ENCODE results near the gene LCN1. TPM values are rescaled to one million over a fixed set of nuclear protein-coding genes. Genes with fewer than 3 reads are reported as not detected.

LCN1 gene
- total and polyA plus RNA-seq, 2 of the 4 experiments (the other 2 are of a cell fraction): not detected

- peaks cover 36% of the 10 kb centered on the region for H3K36me3 ChIP-seq (ENCODE audit: control insufficient read depth, insufficient read depth, low read length)
- CTCF ChIA-PET: no interaction called here
- DNase-seq: no peak
These were observed 34.8 kb upstream of the LCN1 start for GRCh38 chr9:135486267-135487065.

More at GRCh38 chr9:135486267-135487065, 34.8 kb upstream of the LCN1 start:
- Histone ChIP-seq H2AFZ (replicated peaks; ENCODE audit: low read length, poor library complexity) (no peak overlapping the region), H3K9me3 (ENCODE audit: control insufficient read depth, insufficient read depth, low read length) (no peaks in the 10 kb centered on the region), H4K91ac (ENCODE audit: insufficient read depth, low read depth, low read length) (no peak overlapping the region), H2AK9ac (replicated peaks; ENCODE audit: low read depth, low read length, poor library complexity) (no peak overlapping the region), H3K4me1 (ENCODE audit: control insufficient read depth, insufficient read depth, low read length) (no peaks in the 10 kb centered on the region; the same call in 1 of the 2 replicates), H3K23ac (ENCODE audit: low read depth, low read length) (no peak overlapping the region), H3K56ac (ENCODE audit: extremely low read depth, insufficient read depth, low read length) (no peak overlapping the region), H3K27me3 (ENCODE audit: control insufficient read depth, insufficient read depth, low read length) (no peaks in the 10 kb centered on the region), H4K5ac (ENCODE audit: low read depth, low read length) (no peak overlapping the region), H3K4me3 (ENCODE audit: insufficient read depth, low read depth, low read length) (no peak overlapping the region), H3K4me2 (ENCODE audit: low read depth, low read length) (no peak overlapping the region), H3K79me1 (ENCODE audit: low read depth in 1 of 2, low read length in 2 of 2) (peaks cover 4 to 9% of the 10 kb centered on the region in 2 experiments; a peak in 1 of 4 replicates), H2BK15ac (ENCODE audit: low read depth, low read length) (no peak overlapping the region), H3K4ac (ENCODE audit: low read depth, low read length) (no peak overlapping the region), H2AK5ac (ENCODE audit: low read depth, low read length) (no peak overlapping the region), H3K18ac (ENCODE audit: low read depth, low read length) (no peak overlapping the region), H2BK5ac (ENCODE audit: low read depth, low read length, poor library complexity, severe bottlenecking) (no peak overlapping the region), H2BK20ac (ENCODE audit: low read depth, low read length) (no peak overlapping the region), H4K8ac (ENCODE audit: low read depth in 2 of 2, low read length in 2 of 2) (no peak overlapping the region), H3K9me1 (ENCODE audit: insufficient read depth, low read length) (no peaks in the 10 kb centered on the region; the same call in 1 of the 2 replicates), H3K14ac (replicated peaks; ENCODE audit: low read depth, low read length) (no peak overlapping the region), H2BK120ac (ENCODE audit: low read depth, low read length) (no peak overlapping the region), H3K9ac (ENCODE audit: low read depth, low read length) (no peak overlapping the region), H4K20me1 (ENCODE audit: insufficient read depth, low read length) (no peaks in the 10 kb centered on the region; the same call in 1 of the 2 replicates), H3K27ac (ENCODE audit: insufficient read depth, low read length) (no peak overlapping the region)
- in situ Hi-C loops (cut with MboI; ENCODE audit: low sequenced_read_pairs): no loop called here
- no peak for TF ChIP-seq MAZ (IDR thresholded peaks at IDR 0.05; ENCODE audit: borderline replicate concordance, low read depth, low read length)
- no peak for TF ChIP-seq SMC3 (IDR thresholded peaks at IDR 0.05; ENCODE audit: low read depth, low read length)
- no peak for TF ChIP-seq NFE2L2 (IDR thresholded peaks at IDR 0.05; ENCODE audit: low read depth, low read length)
- no peak for TF ChIP-seq POLR2A (IDR thresholded peaks at IDR 0.05; ENCODE audit: low read depth, low read length)
- ATAC-seq (ENCODE audit: low read depth): no peak
- 93% methylated on average over 29 of the region's 33 CpGs; no CpG with 5 or more reads in 1 of the 2 experiments for WGBS, 2 experiments (ENCODE audit: extremely low coverage in 2 of 2, insufficient read length in 1 of 2)
- POLR2A ChIA-PET (ENCODE audit: unreplicated experiment): no interaction called here
- intact Hi-C loops (cut with micrococcal nuclease): no loop called here
- dilution Hi-C loops (cut with HindIII; ENCODE audit: low sequenced_read_pairs, unreplicated experiment): no loop called here
- BruUV-seq (replicated peaks): no TSS peak

Measured in IMR-90 (cell line).